Esophagus muscularis mucosa (tissue), 3 donors: ENCODE results near the gene EMP2.
"Not testable (repeated sequence)": the region's sequence is repeated elsewhere in the genome, so short reads cannot be mapped to it uniquely, and the experiment has no call there.

Source experiments
- CTCF ChIP-seq, 3 experiments: fragments of 200-600 bp in 2 of 3; fragments of 450-650 bp in 1 of 3; sonication (generic) in 2 of 3; IDR thresholded peaks; one replicate each; pipeline ENCODE4 v1.5.1; 2017 to 2019; ENCODE audit warnings: antibody characterized with exemption in 3 of 3, mild to moderate bottlenecking in 2 of 3, moderate library complexity in 1 of 3
- POLR2A ChIP-seq: fragments of 450-650 bp; IDR thresholded peaks from one replicate; pipeline ENCODE4 v1.6.1; 2017; ENCODE audit warnings: antibody characterized with exemption, moderate library complexity, mild to moderate bottlenecking, low read depth
- POLR2AphosphoS5 ChIP-seq, 2 donors: sonication (generic); formaldehyde crosslinking; IDR thresholded peaks; one replicate each; pipeline ENCODE4 v1.6.1; 2017; ENCODE audit warnings: antibody characterized with exemption in 2 of 2

DNA sequence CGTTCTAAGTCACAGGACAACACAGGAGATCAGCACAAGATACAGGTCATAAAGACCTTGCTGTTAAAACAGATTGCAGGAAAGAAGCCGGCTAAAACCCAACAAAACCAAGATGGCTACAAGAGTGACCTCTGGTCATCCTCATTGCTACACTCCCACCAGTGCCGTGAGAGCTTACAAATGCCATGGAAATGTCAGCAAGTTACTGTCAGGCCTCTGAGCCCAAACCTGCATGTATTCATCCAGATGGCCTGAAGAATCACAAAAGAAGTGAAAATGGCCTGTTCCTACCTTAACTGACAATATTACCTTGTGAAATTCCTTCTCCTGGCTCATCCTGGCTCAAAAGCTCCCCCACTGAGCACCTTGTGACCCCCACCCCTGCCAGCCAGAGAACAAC lies 75.1 kb downstream of the EMP2 start:
- not testable (repeated sequence) for TF ChIP-seq CTCF (IDR thresholded peaks at IDR 0.05); POLR2A; POLR2AphosphoS5 (IDR thresholded peaks at IDR 0.05)
